Osteocyte (in vitro differentiated cells): ENCODE measurements around the gene CYP46A1. TPM values are rescaled to one million over a fixed set of nuclear protein-coding genes. Genes with fewer than 3 reads are reported as not detected.

Experiments used
- DNase-seq: peaks from one replicate; pipeline ENCODE4 v3.0.0; 2021; ENCODE audit warnings: mixed read lengths; ENCODE audit not compliant: unreplicated experiment; ENCODE audit errors: extremely low spot score
- H3K27ac Mint-ChIP-seq: one replicate; pipeline ENCODE4 v1.8.0; 2021; ENCODE audit warnings: mild to moderate bottlenecking, mixed read lengths; ENCODE audit not compliant: unreplicated experiment
- H3K27me3 Mint-ChIP-seq: one replicate; pipeline ENCODE4 v1.8.0; 2021; ENCODE audit warnings: mixed read lengths; ENCODE audit not compliant: unreplicated experiment
- H3K36me3 Mint-ChIP-seq: one replicate; pipeline ENCODE4 v1.8.0; 2021; ENCODE audit warnings: mixed read lengths; ENCODE audit not compliant: unreplicated experiment
- H3K4me1 Mint-ChIP-seq: one replicate; pipeline ENCODE4 v1.8.0; 2021; ENCODE audit warnings: mixed read lengths; ENCODE audit not compliant: unreplicated experiment
- H3K4me3 Mint-ChIP-seq: one replicate; pipeline ENCODE4 v1.8.0; 2021; ENCODE audit warnings: mild to moderate bottlenecking, moderate library complexity, mixed read lengths; ENCODE audit not compliant: unreplicated experiment
- H3K9me3 Mint-ChIP-seq: one replicate; pipeline ENCODE4 v1.8.0; 2021; ENCODE audit warnings: mixed read lengths; ENCODE audit not compliant: unreplicated experiment
- CTCF ChIP-seq: fragments of 200-600 bp; sonication (generic); IDR thresholded peaks from 2 replicates; pipeline ENCODE4 v1.5.0; 2021; ENCODE audit warnings: antibody characterized with exemption, mild to moderate bottlenecking, moderate library complexity
- total RNA-seq: library from RNA; stranded (reverse); gene quantifications from 2 replicates; pipeline ENCODE4 v1.2.1, GENCODE V29; 2021

The CYP46A1 gene
- total RNA-seq, 1 donor from 2014 or later = 1.3 TPM

GRCh38 chr14:99689266-99690236, 5.5 kb downstream of the CYP46A1 start:
- H3K27ac Mint-ChIP-seq = no peak overlapping the region

GRCh38 chr14:99690636-99691035, 6.5 kb downstream of the CYP46A1 start:
- peak; percentile 65 for DNase-seq
- no peak for TF ChIP-seq CTCF
- Mint-ChIP-seq H3K27me3 (peaks cover 41% of the 10 kb centered on the region), H3K36me3 (no peaks in the 10 kb centered on the region), H3K27ac (no peak overlapping the region), H3K4me3 (no peak overlapping the region), H3K9me3 (no peaks in the 10 kb centered on the region), H3K4me1 (no peaks in the 10 kb centered on the region)

More at GRCh38 chr14:99689266-99690236, 5.5 kb downstream of the CYP46A1 start:
- Mint-ChIP-seq H3K36me3 (no peaks in the 10 kb centered on the region), H3K27me3 (peaks cover 37% of the 10 kb centered on the region), H3K4me3 (no peak overlapping the region), H3K4me1 (no peaks in the 10 kb centered on the region), H3K9me3 (no peaks in the 10 kb centered on the region)
- DNase-seq = peak; percentile 73
- no peak for TF ChIP-seq CTCF

DNA sequence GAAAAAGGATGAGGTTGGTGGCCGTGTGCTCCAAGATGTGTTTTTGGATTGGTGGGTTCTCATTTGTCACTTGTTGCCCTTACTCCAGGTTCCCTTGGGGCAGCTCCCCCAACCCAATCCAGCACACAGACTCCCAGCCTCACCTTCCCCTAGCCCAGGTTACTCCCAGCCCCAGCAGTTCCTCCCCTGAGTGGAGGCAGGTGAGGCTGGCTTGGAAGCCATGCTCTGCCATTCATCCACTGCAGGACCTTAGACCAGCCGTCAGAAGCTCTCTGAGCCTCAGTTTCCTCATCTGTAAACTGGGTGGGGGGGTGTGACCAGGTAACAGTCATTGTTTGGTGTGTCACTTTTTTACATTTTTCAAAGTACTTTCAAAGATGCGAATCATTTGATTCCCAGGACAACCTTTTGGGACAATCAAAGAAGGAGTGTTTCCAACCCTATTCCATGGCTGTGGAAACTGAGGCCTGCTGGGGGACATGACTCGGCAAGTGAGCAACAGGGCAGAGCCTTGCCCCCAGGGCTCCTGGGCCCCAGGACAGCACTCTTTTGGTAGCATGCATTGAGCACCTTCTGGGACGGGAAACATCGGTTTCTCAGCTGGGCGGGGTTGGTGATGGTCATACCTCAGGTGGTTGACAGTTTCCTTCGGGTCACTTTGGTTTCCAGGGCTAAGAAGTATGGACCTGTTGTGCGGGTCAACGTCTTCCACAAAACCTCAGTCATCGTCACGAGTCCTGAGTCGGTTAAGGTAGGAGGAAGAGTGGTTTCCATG, 7.2 kb downstream of the CYP46A1 start:
- no peaks in the 10 kb centered on the region for H3K9me3 Mint-ChIP-seq
- no peaks in the 10 kb centered on the region for H3K36me3 Mint-ChIP-seq
- no peaks in the 10 kb centered on the region for H3K4me1 Mint-ChIP-seq
- H3K4me3 Mint-ChIP-seq = no peak overlapping the region
- peak; percentile 65 for DNase-seq
- TF ChIP-seq CTCF = no peak
- no peak overlapping the region for H3K27ac Mint-ChIP-seq
- H3K27me3 Mint-ChIP-seq = peaks cover 40% of the 10 kb centered on the region

GRCh38 chr14:99693918-99694317, 9.8 kb downstream of the CYP46A1 start:
- no peak overlapping the region for H3K27ac Mint-ChIP-seq
- no peaks in the 10 kb centered on the region for H3K4me1 Mint-ChIP-seq
- peaks cover 31% of the 10 kb centered on the region for H3K27me3 Mint-ChIP-seq
- TF ChIP-seq CTCF = no peak
- no peak for DNase-seq
- no peak overlapping the region for H3K4me3 Mint-ChIP-seq
- no peaks in the 10 kb centered on the region for H3K36me3 Mint-ChIP-seq
- no peaks in the 10 kb centered on the region for H3K9me3 Mint-ChIP-seq

DNA sequence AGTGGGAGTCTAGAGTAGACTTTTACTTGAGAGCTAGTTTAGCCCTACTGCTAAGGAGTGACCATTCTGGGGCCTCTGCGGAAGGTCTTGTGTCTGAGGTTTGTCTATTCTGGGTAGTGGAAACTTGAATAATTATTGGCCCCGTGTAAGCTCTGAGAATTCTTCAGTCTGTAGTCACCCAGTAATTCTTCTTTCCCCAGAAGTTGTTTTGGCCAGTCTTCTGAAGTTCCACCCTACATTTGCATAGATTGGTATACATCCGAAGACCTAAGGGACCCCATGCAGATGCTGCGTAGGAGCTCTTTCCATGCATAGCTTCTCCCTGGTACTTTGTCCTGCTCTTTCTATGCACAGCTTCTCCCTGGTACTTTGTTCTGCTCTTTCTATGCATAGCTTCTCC, 12.8 kb downstream of the CYP46A1 start:
- TF ChIP-seq CTCF = no peak
- Mint-ChIP-seq H3K27ac (no peak overlapping the region), H3K36me3 (peaks cover under 1% of the 10 kb centered on the region), H3K4me3 (no peak overlapping the region), H3K27me3 (peaks cover 21% of the 10 kb centered on the region), H3K4me1 (no peaks in the 10 kb centered on the region), H3K9me3 (peaks cover 1% of the 10 kb centered on the region)
- no peak for DNase-seq
